GM19463 (cell line): Measurements from ENCODE around the gene ASXL1.
A peak's percentile ranks its signal among the peaks of the same experiment; 100 is the strongest.
"Not testable (repeated sequence)": the region's sequence is repeated elsewhere in the genome, so short reads cannot be mapped to it uniquely, and the experiment has no call there.

Source experiments
- ATAC-seq: cut with Tn5 transposase; IDR thresholded peaks from one replicate; pipeline ENCODE4 v1.9.1; 2021; ENCODE audit warnings: mild to moderate bottlenecking, moderate library complexity; ENCODE audit not compliant: unreplicated experiment

Gene ASXL1

GRCh38 chr20:32336918-32337347 is 21.2 kb upstream of the ASXL1 start:
- no peak for ATAC-seq

- ATAC-seq, result no peak
Observed at GRCh38 chr20:32337937-32338661, 20.0 kb upstream of the ASXL1 start.

GRCh38 chr20:32338665-32339064 is 19.5 kb upstream of the ASXL1 start:
- ATAC-seq, result no peak

- no peak for ATAC-seq
Observed at GRCh38 chr20:32339116-32339515, 19.0 kb upstream of the ASXL1 start.

GRCh38 chr20:32341053-32341452 is 17.1 kb upstream of the ASXL1 start:
- not testable (repeated sequence) for ATAC-seq

GRCh38 chr20:32343439-32343838 is 14.7 kb upstream of the ASXL1 start:
- ATAC-seq, result no peak

GRCh38 chr20:32344835-32345506 is 13.2 kb upstream of the ASXL1 start:
- no peak for ATAC-seq

- no peak for ATAC-seq
Observed at GRCh38 chr20:32348207-32348606, 9.9 kb upstream of the ASXL1 start.

GRCh38 chr20:32350421-32350820 is 7.7 kb upstream of the ASXL1 start:
- ATAC-seq, result no peak

- no peak for ATAC-seq
Observed at GRCh38 chr20:32352121-32352720, 5.9 kb upstream of the ASXL1 start.

- no peak for ATAC-seq
Observed at GRCh38 chr20:32353848-32354496, 4.2 kb upstream of the ASXL1 start.

- ATAC-seq, result no peak
Observed at GRCh38 chr20:32354592-32355416, 3.3 kb upstream of the ASXL1 start.

- peak; percentile 22 for ATAC-seq
Observed at GRCh38 chr20:32355417-32355841, 2.7 kb upstream of the ASXL1 start.

- not testable (repeated sequence) for ATAC-seq
Observed at GRCh38 chr20:32355907-32356621, 2.1 kb upstream of the ASXL1 start.

- ATAC-seq, result no peak
Observed at GRCh38 chr20:32356622-32357374, 1.3 kb upstream of the ASXL1 start.

- ATAC-seq, result peak; percentile 34
Observed at GRCh38 chr20:32357375-32357868, 709 bp upstream of the ASXL1 start.

GRCh38 chr20:32358632-32358882 is 426 bp downstream of the ASXL1 start:
- no peak for ATAC-seq

- ATAC-seq, result no peak
Observed at GRCh38 chr20:32358883-32359632, 927 bp downstream of the ASXL1 start.
